Spleen (tissue), 11 donors: ENCODE results near the gene TUBA8. TPM values are rescaled to one million over a fixed set of nuclear protein-coding genes. Genes with fewer than 3 reads are reported as not detected.

Experiments used
- DNase-seq: peaks from one replicate; pipeline ENCODE4 v3.0.0-alpha.2; 2020
- H3K27ac ChIP-seq, 8 donors: fragments of 200-600 bp; sonication (generic) in 7 of 8; 1 replicate in 4 of 8; 2 replicates in 4 of 8; pipeline versions ENCODE4 v1.5.0 to v1.8.0; 2016 to 2021; ENCODE audit warnings: inconsistent platforms in 4 of 8, mild to moderate bottlenecking in 4 of 8, moderate library complexity in 1 of 8
- H3K27me3 ChIP-seq, 7 donors: fragments of 200-600 bp; sonication (generic) in 6 of 7; replicated peaks in 1 of 7; 1 replicate in 4 of 7; 2 replicates in 3 of 7; pipeline versions ENCODE4 v1.5.0 to v1.8.0; 2016 to 2021; ENCODE audit warnings: inconsistent platforms in 3 of 7, mild to moderate bottlenecking in 1 of 7
- H3K36me3 ChIP-seq, 6 donors: fragments of 200-600 bp; sonication (generic) in 5 of 6; 1 replicate in 4 of 6; 2 replicates in 2 of 6; pipeline versions ENCODE4 v1.5.0 to v1.8.0; 2016 to 2021; ENCODE audit warnings: inconsistent platforms in 2 of 6
- H3K4me1 ChIP-seq, 6 donors: fragments of 200-600 bp; sonication (generic) in 5 of 6; 1 replicate in 3 of 6; 2 replicates in 3 of 6; pipeline versions ENCODE4 v1.5.0 to v1.8.0; 2016 to 2021; ENCODE audit warnings: inconsistent platforms in 3 of 6
- H3K4me3 ChIP-seq, 8 donors: fragments of 200-600 bp; sonication (generic) in 7 of 8; 1 replicate in 4 of 8; 2 replicates in 4 of 8; pipeline versions ENCODE4 v1.5.0 to v1.8.0; 2016 to 2021; ENCODE audit warnings: inconsistent platforms in 4 of 8, mild to moderate bottlenecking in 4 of 8, moderate library complexity in 2 of 8
- H3K9me3 ChIP-seq, 8 donors: fragments of 200-600 bp; sonication (generic) in 7 of 8; 1 replicate in 4 of 8; 2 replicates in 4 of 8; pipeline versions ENCODE4 v1.5.0 to v1.8.0; 2016 to 2021; ENCODE audit warnings: inconsistent platforms in 4 of 8
- CTCF ChIP-seq, 11 experiments: fragments of 200-600 bp in 7 of 11; fragments of 450-650 bp in 4 of 11; sonication (generic) in 4 of 11; IDR thresholded peaks in 8 of 11; conservative IDR thresholded peaks in 3 of 11; 1 replicate in 7 of 11; 2 replicates in 4 of 11; pipeline versions ENCODE4 v1.4.0 to v1.8.0; 2016 to 2021; ENCODE audit warnings: antibody characterized with exemption in 11 of 11, inconsistent platforms in 4 of 11, mild to moderate bottlenecking in 1 of 11
- POLR2A ChIP-seq, 3 donors: fragments of 450-650 bp; IDR thresholded peaks; one replicate each; pipeline ENCODE4 v1.5.1; 2017; ENCODE audit warnings: antibody characterized with exemption in 3 of 3, mild to moderate bottlenecking in 1 of 3
- POLR2AphosphoS5 ChIP-seq, 3 donors: sonication (generic); formaldehyde crosslinking; IDR thresholded peaks; one replicate each; pipeline ENCODE4 v1.5.1; 2017; ENCODE audit warnings: antibody characterized with exemption in 3 of 3
- WGBS, 5 donors: extraction: QIAGEN DNeasy Blood & Tissue Kit in 3 of 5; methylation state at CpG; one replicate each; pipeline versions ENCODE4 v1.1.5 to v1.1.7; 2013 to 2018; 5-methylcytosine and 5-hydroxymethylcytosine counted together
- intact Hi-C: fragments of 100-400 bp; cut with DNase I; formaldehyde crosslinking; loops from one replicate; pipeline ENCODE4 v1.15.0; 2023; ENCODE audit warnings: low total_unique reads
- polyA plus RNA-seq, 3 donors: library from polyadenylated mRNA; stranded (reverse); fragments of 200-250 nt; gene quantifications; one replicate each; pipeline ENCODE4 v1.2.1, GENCODE V29; 2013
- total RNA-seq, 7 donors: library from RNA; depleted of rRNA in 3 of 7; stranded (reverse); fragments of >200 nt in 3 of 7; fragmentation: NEBNext Ultra II Directional in 4 of 7; extraction: Animal tissue kit (Norgen Biotek cat#: 25700) in 4 of 7; gene quantifications; one replicate each; pipeline versions ENCODE4 v1.1.0 to v1.2.1, GENCODE V29; 2016 to 2021
- donor health status: healthy with polysubstance abuse.
- donor health status: DM: no; HTN: no; CAD: no; lungs with moderate emphysema.
- donor health status: DM: no; HTN: no; CAD: no.
- donor health status: Bipolar disorder and iron deficiency.
- donor health status: healthy.
- donor health status: DM: no; HTN: no; CAD: no.
- donor health status: DM: yes; HTN: yes; CAD: no.

Gene TUBA8
- total and polyA plus RNA-seq, 10 donors: 2.2 to 5.7 (median 3.8) TPM

GRCh38 chr22:18108187-18108586 lies 2.4 kb upstream of the TUBA8 start:
- Histone ChIP-seq H3K27ac (no peak overlapping the region), H3K36me3 (peaks cover 0 to 11% (median 0%) of the 10 kb centered on the region in 6 donors), H3K4me3 (no peak overlapping the region), H3K4me1 (peaks cover 7 to 34% (median 23%) of the 10 kb centered on the region in 6 donors), H3K9me3 (peaks cover 0 to 7% (median 0%) of the 10 kb centered on the region in 8 donors), H3K27me3 (peaks cover 2 to 36% (median 15%) of the 10 kb centered on the region in 7 donors)
- WGBS, 5 donors: 77 to 89% (median 84%) methylated on average over 3 of the region's 3 CpGs
- no peak for DNase-seq
- intact Hi-C loops: no loop called here
- TF ChIP-seq POLR2A (IDR thresholded peaks at IDR 0.05) (no peak), POLR2AphosphoS5 (IDR thresholded peaks at IDR 0.05) (no peak), CTCF (IDR thresholded peaks at IDR 0.05 in 8 of 11, conservative IDR thresholded peaks at IDR 0.05 in 3 of 11) (no peak)

- intact Hi-C loops: no loop called here
- Histone ChIP-seq H3K27ac (no peak overlapping the region), H3K27me3 (peaks cover 2 to 46% (median 15%) of the 10 kb centered on the region in 7 donors), H3K4me1 (peaks cover 16 to 48% (median 37%) of the 10 kb centered on the region in 6 donors), H3K9me3 (peaks cover 0 to 7% (median 0%) of the 10 kb centered on the region in 8 donors), H3K36me3 (peaks cover 0 to 4% (median 0%) of the 10 kb centered on the region in 6 donors), H3K4me3 (peak overlapping the region in 4 of 8 donors; percentile 45 to 71 (median 52))
- DNase-seq: peak; percentile 24
- WGBS, 5 donors: 50 to 59% (median 55%) methylated on average over 14 of the region's 14 CpGs
- TF ChIP-seq CTCF (IDR thresholded peaks at IDR 0.05 in 8 of 11, conservative IDR thresholded peaks at IDR 0.05 in 3 of 11) (no peak), POLR2AphosphoS5 (IDR thresholded peaks at IDR 0.05) (no peak), POLR2A (IDR thresholded peaks at IDR 0.05) (no peak)
These were observed 1.0 kb upstream of the TUBA8 start for GRCh38 chr22:18109410-18110193.

- Histone ChIP-seq H3K9me3 (peaks cover 0 to 7% (median 0%) of the 10 kb centered on the region in 8 donors), H3K36me3 (no peaks in the 10 kb centered on the region), H3K27me3 (peaks cover 2 to 46% (median 15%) of the 10 kb centered on the region in 7 donors), H3K27ac (no peak overlapping the region), H3K4me1 (peaks cover 17 to 63% (median 41%) of the 10 kb centered on the region in 6 donors), H3K4me3 (peak overlapping the region; percentile 24 to 71 (median 46))
- peak; percentile 51 for DNase-seq
- intact Hi-C loops: no loop called here
- 25 to 35% (median 33%) methylated on average over 34 to 39 of the region's 39 CpGs for WGBS, 5 donors
- no peak for TF ChIP-seq CTCF (IDR thresholded peaks at IDR 0.05 in 8 of 11, conservative IDR thresholded peaks at IDR 0.05 in 3 of 11)
- TF ChIP-seq POLR2A (IDR thresholded peaks at IDR 0.05): no peak
- peak in 1 of 3 donors; percentile 7 for TF ChIP-seq POLR2AphosphoS5 (IDR thresholded peaks at IDR 0.05)
These were observed 547 bp downstream of the TUBA8 start for GRCh38 chr22:18110954-18111758.
